ENCODE measurements around the gene KLHL33.

KLHL33 gene

GRCh38 chr14:20427231-20428009, 8.5 kb downstream of the KLHL33 start (continued):
- TF ChIP-seq ZBTB26 (tag by site-specific recombination; optimal IDR thresholded peaks at IDR 0.05) (no peak), SP7 (tag by site-specific recombination; IDR thresholded peaks at IDR 0.05) (peak; percentile 45), ZNF155 (tag by site-specific recombination; IDR thresholded peaks at IDR 0.05) (no peak), ZNF514 (tag by site-specific recombination; IDR thresholded peaks at IDR 0.05) (no peak), PRDM1 (tag by site-specific recombination; IDR thresholded peaks at IDR 0.05) (peak; percentile 52; the same call in 1 of the 2 replicates), SP3 (tag by site-specific recombination; IDR thresholded peaks at IDR 0.05) (peak; percentile 24; the same call in 1 of the 2 replicates), ZFP37 (tag by site-specific recombination; IDR thresholded peaks at IDR 0.05) (no peak), ZNF529 (tag by site-specific recombination; IDR thresholded peaks at IDR 0.05; ENCODE audit: insufficient replicate concordance) (no peak)

GRCh38 chr14:20424851-20425250, 11.1 kb downstream of the KLHL33 start:
- Histone ChIP-seq H3K4me1 (ENCODE audit: control insufficient read depth, insufficient read depth, low read length) (no peaks in the 10 kb centered on the region), H3K27ac (ENCODE audit: extremely low read depth, low read depth, low read length) (no peak overlapping the region), H3K9me3 (ENCODE audit: control insufficient read depth, insufficient read depth, low read depth, low read length) (no peaks in the 10 kb centered on the region), H3K4me3 (ENCODE audit: low read depth, low read length) (no peak overlapping the region), H3K36me3 (ENCODE audit: control insufficient read depth in 2 of 2, insufficient read depth in 1 of 2, low read length in 2 of 2) (no peaks in the 10 kb centered on the region)
- ChIA-PET CTCF (interaction anchor here (2.3 kb wide), 1 partner anchor 10 kb away, joined by 21 read pairs; no protein-coding TSS in a partner anchor), POLR2A (interaction anchor here (1.1 kb wide), 1 partner anchor 9 kb away, joined by 3 read pairs; no protein-coding TSS in a partner anchor)
- TF ChIP-seq EGR2 (tag by site-specific recombination; IDR thresholded peaks at IDR 0.05; ENCODE audit: low read depth) (no peak), ZNF19 (tag by site-specific recombination; IDR thresholded peaks at IDR 0.05; ENCODE audit: low read depth) (no peak), ZNF394 (tag by site-specific recombination; IDR thresholded peaks at IDR 0.05; ENCODE audit: borderline replicate concordance) (no peak), ZNF596 (tag by site-specific recombination; IDR thresholded peaks at IDR 0.05) (no peak), SP2 (tag by site-specific recombination; IDR thresholded peaks at IDR 0.05) (no peak), ZNF518A (tag by site-specific recombination; conservative IDR thresholded peaks at IDR 0.05; ENCODE audit: low read depth) (no peak), ZNF571 (tag by site-specific recombination; IDR thresholded peaks at IDR 0.05) (no peak), GLIS2 (tag by site-specific recombination; IDR thresholded peaks at IDR 0.05) (no peak), SCRT1 (tag by site-specific recombination; IDR thresholded peaks at IDR 0.05; ENCODE audit: borderline replicate concordance) (no peak), PRDM6 (tag by site-specific recombination; IDR thresholded peaks at IDR 0.05) (no peak), KLF8 (tag by site-specific recombination; IDR thresholded peaks at IDR 0.05) (no peak), REPIN1 (tag by site-specific recombination; IDR thresholded peaks at IDR 0.05; ENCODE audit: low read depth) (no peak), PRDM2 (tag by site-specific recombination; IDR thresholded peaks at IDR 0.05; ENCODE audit: borderline replicate concordance) (no peak), TCF7L2 (IDR thresholded peaks at IDR 0.05; ENCODE audit: borderline replicate concordance, low read depth, low read length) (no peak), ZNF558 (tag by site-specific recombination; IDR thresholded peaks at IDR 0.05) (no peak)
